ENCODE measurements around the gene ARID5B. TPM values are rescaled to one million over a fixed set of nuclear protein-coding genes. Genes with fewer than 3 reads are reported as not detected.

Gene ARID5B
- total and polyA plus RNA-seq, 2 donors (not counting 1 experiment from before 2014, with no cell fraction given) = 22.4 to 237 TPM

DNA sequence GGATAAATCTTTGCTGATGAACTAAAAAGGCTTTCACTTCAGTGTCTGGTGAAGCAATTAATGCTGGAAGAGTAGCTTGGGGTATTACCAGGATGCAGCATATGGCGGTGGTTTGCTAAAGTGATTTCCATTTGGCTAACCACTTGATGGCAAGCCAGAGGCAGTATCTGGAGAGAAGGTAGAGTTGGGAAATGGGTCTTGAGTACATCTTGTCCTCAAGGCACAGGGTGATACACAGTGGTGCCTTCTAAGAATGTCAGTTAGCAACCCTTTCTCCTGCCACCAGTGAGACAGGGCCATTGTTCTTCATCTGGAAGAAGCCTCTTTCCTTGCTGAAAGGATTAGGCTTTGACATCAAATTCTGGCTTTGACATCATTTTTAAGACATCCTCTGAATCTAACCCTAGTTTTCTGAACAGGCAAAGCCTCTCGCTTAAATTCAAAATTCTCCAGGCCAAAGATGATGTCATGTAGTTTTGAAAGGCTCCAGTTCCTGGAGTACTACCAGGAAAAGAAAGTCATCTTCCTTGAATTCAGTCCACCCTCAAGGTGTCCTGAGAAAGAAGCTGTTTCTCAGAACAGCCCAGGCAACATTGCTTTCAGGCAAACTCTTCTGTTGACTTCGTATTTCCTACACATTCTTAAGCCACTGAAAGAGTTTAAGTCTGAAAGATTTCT lies 162.4 kb downstream of the ARID5B start:
- H3K4me2 ChIP-seq (replicated peaks; ENCODE audit: low read depth, low read length, poor library complexity, severe bottlenecking) = no peak overlapping the region
- H3K4me3 Mint-ChIP-seq = no peak overlapping the region
- no peak overlapping the region for H3K4me3 ChIP-seq (ENCODE audit: control extremely low read depth in 1 of 5, extremely low read depth in 1 of 5, insufficient read depth in 1 of 5, low read depth in 2 of 5, low read length in 4 of 5)
- CTCF ChIA-PET = interaction anchor here (1.6 kb wide), 1 partner anchor 166 kb away, joined by 3 read pairs; no protein-coding TSS in a partner anchor
- DNase-seq (no peak), ATAC-seq (ENCODE audit: low read depth) (no peak)
- no peak overlapping the region for H2AFZ ChIP-seq (ENCODE audit: insufficient read depth, low read depth, low read length, poor library complexity, severe bottlenecking)
- no peaks in the 10 kb centered on the region for H3K9me3 ChIP-seq (ENCODE audit: control extremely low read depth in 1 of 3, control insufficient read depth in 2 of 3, insufficient read depth in 1 of 3, low read length in 2 of 3)
- peaks cover 0 to 77% of the 10 kb centered on the region in 2 experiments for H3K36me3 ChIP-seq (replicated peaks in 1 of 2; ENCODE audit: control extremely low read depth in 1 of 2, control insufficient read depth in 1 of 2, extremely low read depth in 1 of 2, insufficient read depth in 2 of 2, low read length in 1 of 2)
- H3K27ac ChIP-seq (ENCODE audit: low read length in 2 of 2) = peak overlapping the region in 1 of 2 donors; percentile 19
- no peaks in the 10 kb centered on the region for H3K27me3 ChIP-seq (replicated peaks in 1 of 4; ENCODE audit: control extremely low read depth in 1 of 4, control insufficient read depth in 3 of 4, insufficient read depth in 4 of 4, low read length in 3 of 4)
- peaks cover 61% of the 10 kb centered on the region for H3K4me1 Mint-ChIP-seq
- peak overlapping the region; percentile 37 for H3K27ac Mint-ChIP-seq
- H3K79me2 ChIP-seq (ENCODE audit: control insufficient read depth, insufficient read depth, low read length) = peaks cover 59% of the 10 kb centered on the region
- H3K9me3 Mint-ChIP-seq (ENCODE audit: insufficient read depth) = no peaks in the 10 kb centered on the region
- POLR2A ChIA-PET = no interaction called here
- peaks cover 19 to 21% of the 10 kb centered on the region in 2 donors for H3K4me1 ChIP-seq (ENCODE audit: control insufficient read depth in 2 of 2, insufficient read depth in 2 of 2, low read length in 2 of 2)
- intact Hi-C loops (cut with micrococcal nuclease) = loop anchor here (2.0 kb wide), 1 partner anchor 15 kb away; no protein-coding TSS in a partner anchor
- no peaks in the 10 kb centered on the region for H4K20me1 ChIP-seq (ENCODE audit: control insufficient read depth, insufficient read depth, low read length, poor library complexity, severe bottlenecking)
- H3K27me3 Mint-ChIP-seq = no peaks in the 10 kb centered on the region
- WGBS (ENCODE audit: insufficient coverage) = 100% methylated on average over 2 of the region's 3 CpGs
- TF ChIP-seq EZH2 (IDR thresholded peaks at IDR 0.05; ENCODE audit: borderline replicate concordance, insufficient read depth, low read depth, low read length, poor library complexity, severe bottlenecking) = no peak
- TF ChIP-seq, protein P1, sequence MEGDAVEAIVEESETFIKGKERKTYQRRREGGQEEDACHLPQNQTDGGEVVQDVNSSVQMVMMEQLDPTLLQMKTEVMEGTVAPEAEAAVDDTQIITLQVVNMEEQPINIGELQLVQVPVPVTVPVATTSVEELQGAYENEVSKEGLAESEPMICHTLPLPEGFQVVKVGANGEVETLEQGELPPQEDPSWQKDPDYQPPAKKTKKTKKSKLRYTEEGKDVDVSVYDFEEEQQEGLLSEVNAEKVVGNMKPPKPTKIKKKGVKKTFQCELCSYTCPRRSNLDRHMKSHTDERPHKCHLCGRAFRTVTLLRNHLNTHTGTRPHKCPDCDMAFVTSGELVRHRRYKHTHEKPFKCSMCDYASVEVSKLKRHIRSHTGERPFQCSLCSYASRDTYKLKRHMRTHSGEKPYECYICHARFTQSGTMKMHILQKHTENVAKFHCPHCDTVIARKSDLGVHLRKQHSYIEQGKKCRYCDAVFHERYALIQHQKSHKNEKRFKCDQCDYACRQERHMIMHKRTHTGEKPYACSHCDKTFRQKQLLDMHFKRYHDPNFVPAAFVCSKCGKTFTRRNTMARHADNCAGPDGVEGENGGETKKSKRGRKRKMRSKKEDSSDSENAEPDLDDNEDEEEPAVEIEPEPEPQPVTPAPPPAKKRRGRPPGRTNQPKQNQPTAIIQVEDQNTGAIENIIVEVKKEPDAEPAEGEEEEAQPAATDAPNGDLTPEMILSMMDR (IDR thresholded peaks at IDR 0.05) = no peak
- H3K9ac ChIP-seq (ENCODE audit: low read length) = no peak overlapping the region

DNA sequence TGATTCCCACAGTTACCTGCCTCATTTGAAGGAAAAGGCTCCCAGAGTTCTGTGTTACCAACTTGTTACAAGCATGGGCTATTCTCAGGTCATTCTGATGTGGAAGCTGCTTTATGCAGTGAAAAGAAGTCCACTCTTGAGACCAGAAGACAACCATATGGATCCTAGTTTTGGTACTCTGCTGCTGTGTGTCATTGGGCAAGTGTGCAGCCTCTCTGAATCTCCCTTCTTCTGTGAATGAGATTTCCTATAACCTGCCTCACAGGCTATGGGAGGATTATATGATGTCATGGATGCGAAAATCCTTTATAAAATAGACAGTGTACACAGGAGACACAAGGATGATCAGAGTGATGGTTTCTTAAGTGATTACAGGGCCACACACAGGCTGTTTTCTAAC lies 166.1 kb downstream of the ARID5B start:
- H3K4me1 ChIP-seq (ENCODE audit: control insufficient read depth in 2 of 2, insufficient read depth in 2 of 2, low read length in 2 of 2) = peaks cover 5 to 7% of the 10 kb centered on the region in 2 donors
- no peak overlapping the region for H3K4me2 ChIP-seq (replicated peaks; ENCODE audit: low read depth, low read length, poor library complexity, severe bottlenecking)
- H2AFZ ChIP-seq (ENCODE audit: insufficient read depth, low read depth, low read length, poor library complexity, severe bottlenecking) = no peak overlapping the region
- Mint-ChIP-seq H3K4me1 (peaks cover 55% of the 10 kb centered on the region), H3K27ac (no peak overlapping the region), H3K27me3 (no peaks in the 10 kb centered on the region), H3K9me3 (ENCODE audit: insufficient read depth) (no peaks in the 10 kb centered on the region), H3K4me3 (no peak overlapping the region)
- ATAC-seq (ENCODE audit: low read depth) (no peak), DNase-seq (no peak)
- ChIA-PET POLR2A (no interaction called here), CTCF (interaction anchor here (0.7 to 2.6 kb wide), 3 partner anchors 11 to 172 kb away, joined by 3 to 8 read pairs (median 3); no protein-coding TSS in a partner anchor)
- H3K4me3 ChIP-seq (ENCODE audit: control extremely low read depth in 1 of 5, extremely low read depth in 1 of 5, insufficient read depth in 1 of 5, low read depth in 2 of 5, low read length in 4 of 5) = no peak overlapping the region
- no peak for TF ChIP-seq EZH2 (IDR thresholded peaks at IDR 0.05; ENCODE audit: borderline replicate concordance, insufficient read depth, low read depth, low read length, poor library complexity, severe bottlenecking)
- TF ChIP-seq, protein P1 (IDR thresholded peaks at IDR 0.05) = no peak
- no peaks in the 10 kb centered on the region for H4K20me1 ChIP-seq (ENCODE audit: control insufficient read depth, insufficient read depth, low read length, poor library complexity, severe bottlenecking)
- no CpG with 5 or more reads among the region's 1 CpG for WGBS (ENCODE audit: insufficient coverage)
- intact Hi-C loops (cut with micrococcal nuclease) = loop anchor here (5.0 kb wide), 1 partner anchor 35 kb away; no protein-coding TSS in a partner anchor
- peaks cover 2 to 83% of the 10 kb centered on the region in 2 experiments for H3K36me3 ChIP-seq (replicated peaks in 1 of 2; ENCODE audit: control extremely low read depth in 1 of 2, control insufficient read depth in 1 of 2, extremely low read depth in 1 of 2, insufficient read depth in 2 of 2, low read length in 1 of 2)
- peak overlapping the region in 1 of 2 donors; percentile 53 for H3K27ac ChIP-seq (ENCODE audit: low read length in 2 of 2)
- H3K9ac ChIP-seq (ENCODE audit: low read length) = no peak overlapping the region
- H3K27me3 ChIP-seq (replicated peaks in 1 of 4; ENCODE audit: control extremely low read depth in 1 of 4, control insufficient read depth in 3 of 4, insufficient read depth in 4 of 4, low read length in 3 of 4) = no peaks in the 10 kb centered on the region
- peaks cover 70% of the 10 kb centered on the region for H3K79me2 ChIP-seq (ENCODE audit: control insufficient read depth, insufficient read depth, low read length)
- H3K9me3 ChIP-seq (ENCODE audit: control extremely low read depth in 1 of 3, control insufficient read depth in 2 of 3, insufficient read depth in 1 of 3, low read length in 2 of 3) = no peaks in the 10 kb centered on the region

Data from B cell (primary cell).